LNCAP (cell line): Measurements from ENCODE around the gene MET.

Source experiments
- TF ChIP-seq, protein P1 (sequence below): fragments of 450-650 bp; IDR thresholded peaks from 2 replicates; pipeline ENCODE4 v1.5.1; 2017; ENCODE audit warnings: mild to moderate bottlenecking

The MET gene

GRCh38 chr7:116786791-116787443 lies 114.9 kb downstream of the MET start:
- TF ChIP-seq, protein P1, sequence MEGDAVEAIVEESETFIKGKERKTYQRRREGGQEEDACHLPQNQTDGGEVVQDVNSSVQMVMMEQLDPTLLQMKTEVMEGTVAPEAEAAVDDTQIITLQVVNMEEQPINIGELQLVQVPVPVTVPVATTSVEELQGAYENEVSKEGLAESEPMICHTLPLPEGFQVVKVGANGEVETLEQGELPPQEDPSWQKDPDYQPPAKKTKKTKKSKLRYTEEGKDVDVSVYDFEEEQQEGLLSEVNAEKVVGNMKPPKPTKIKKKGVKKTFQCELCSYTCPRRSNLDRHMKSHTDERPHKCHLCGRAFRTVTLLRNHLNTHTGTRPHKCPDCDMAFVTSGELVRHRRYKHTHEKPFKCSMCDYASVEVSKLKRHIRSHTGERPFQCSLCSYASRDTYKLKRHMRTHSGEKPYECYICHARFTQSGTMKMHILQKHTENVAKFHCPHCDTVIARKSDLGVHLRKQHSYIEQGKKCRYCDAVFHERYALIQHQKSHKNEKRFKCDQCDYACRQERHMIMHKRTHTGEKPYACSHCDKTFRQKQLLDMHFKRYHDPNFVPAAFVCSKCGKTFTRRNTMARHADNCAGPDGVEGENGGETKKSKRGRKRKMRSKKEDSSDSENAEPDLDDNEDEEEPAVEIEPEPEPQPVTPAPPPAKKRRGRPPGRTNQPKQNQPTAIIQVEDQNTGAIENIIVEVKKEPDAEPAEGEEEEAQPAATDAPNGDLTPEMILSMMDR, result no peak; the same call in 1 of the 2 replicates

DNA sequence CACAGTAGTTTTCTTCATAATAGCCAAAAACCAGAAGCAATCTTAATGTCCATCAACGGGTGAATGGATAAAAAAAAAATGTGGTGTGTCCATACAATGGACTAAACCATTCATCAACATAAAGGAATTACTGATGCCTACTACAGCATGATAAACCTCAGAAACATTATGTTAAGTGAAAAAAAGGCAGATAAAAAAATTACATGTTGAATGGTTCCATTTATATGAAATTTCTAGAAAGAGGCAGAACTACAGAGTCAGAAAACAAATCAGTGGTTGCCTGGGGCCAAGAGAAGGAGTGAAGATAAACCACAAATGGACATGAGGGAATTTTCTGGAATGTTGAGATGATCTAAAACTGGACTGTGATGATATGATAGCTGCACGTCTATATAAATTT lies 115.9 kb downstream of the MET start:
- TF ChIP-seq, protein P1, result no peak

- TF ChIP-seq, protein P1, result no peak
These were observed 116.7 kb downstream of the MET start for GRCh38 chr7:116788572-116789197.

DNA sequence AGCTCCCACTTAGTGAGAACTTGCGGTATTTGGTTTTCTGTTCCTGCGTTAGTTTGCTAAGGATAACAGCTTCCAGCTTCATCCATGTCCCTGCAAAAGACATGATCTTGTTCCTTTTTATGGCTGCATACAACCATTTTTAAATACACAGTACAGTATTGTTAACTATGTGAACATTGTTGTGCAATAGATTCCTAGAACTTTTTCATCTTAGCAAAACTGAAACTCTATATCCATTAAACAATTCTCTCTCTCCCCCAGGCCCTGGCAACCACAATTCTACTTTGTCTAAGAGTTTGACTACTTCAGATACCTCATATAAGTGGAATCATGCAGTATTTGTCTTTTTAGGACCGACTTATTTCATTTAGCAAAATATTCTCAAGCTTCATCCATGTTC lies 118.0 kb downstream of the MET start:
- TF ChIP-seq, protein P1, result no peak

DNA sequence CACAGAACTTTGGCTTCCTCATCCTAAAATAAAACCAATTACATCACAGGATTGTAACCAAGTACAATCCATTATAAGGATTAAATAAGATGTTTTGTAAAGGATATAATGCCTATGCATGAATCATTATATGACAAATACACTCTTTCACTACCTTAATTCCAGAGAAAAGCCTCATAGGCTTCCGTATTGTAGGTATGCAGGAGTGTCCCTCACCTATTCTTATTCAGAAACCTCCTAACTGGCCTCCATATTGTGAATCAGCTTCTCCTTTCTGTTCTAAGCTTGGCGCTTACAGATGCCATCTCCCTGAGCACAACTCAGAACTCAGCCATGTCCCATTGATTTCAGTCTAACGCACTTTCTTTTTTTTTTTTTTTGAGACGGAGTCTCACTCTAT lies 120.8 kb downstream of the MET start:
- TF ChIP-seq, protein P1, result no peak

DNA sequence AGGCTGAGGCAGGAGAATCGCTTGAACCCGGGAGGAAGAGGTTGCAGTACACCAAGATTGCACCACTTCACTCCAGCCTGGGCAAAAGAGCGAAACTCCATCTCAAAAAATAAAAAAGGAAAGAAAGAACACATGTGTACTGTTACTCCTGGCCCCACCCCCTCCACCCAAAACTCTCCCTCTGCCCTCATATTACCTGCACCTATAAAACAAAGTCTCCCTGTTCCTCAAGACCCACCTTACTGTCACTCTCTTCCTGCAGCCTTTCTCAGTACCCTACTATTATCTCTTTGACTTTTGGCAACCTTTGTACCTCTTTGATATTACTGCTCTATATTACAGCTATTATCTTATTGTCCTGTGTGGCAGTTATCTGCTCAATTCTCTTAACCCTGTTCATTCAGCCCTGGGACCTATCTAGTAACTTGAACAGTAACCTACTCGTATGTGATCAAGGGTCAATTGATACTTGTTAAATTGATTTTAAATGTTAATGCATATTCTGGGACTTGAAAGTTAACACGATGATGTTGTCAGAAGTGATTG lies 121.9 kb downstream of the MET start:
- TF ChIP-seq, protein P1, result no peak

DNA sequence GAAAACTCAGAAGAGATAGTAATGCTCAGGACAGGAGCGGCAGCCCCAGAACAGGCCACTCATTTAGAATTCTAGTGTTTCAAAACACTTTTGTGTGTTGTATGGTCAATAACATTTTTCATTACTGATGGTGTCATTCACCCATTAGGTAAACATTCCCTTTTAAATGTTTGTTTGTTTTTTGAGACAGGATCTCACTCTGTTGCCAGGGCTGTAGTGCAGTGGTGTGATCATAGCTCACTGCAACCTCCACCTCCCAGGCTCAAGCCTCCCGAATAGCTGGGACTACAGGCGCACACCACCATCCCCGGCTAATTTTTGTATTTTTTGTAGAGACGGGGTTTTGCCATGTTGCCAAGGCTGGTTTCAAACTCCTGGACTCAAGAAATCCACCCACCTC lies 124.5 kb downstream of the MET start:
- TF ChIP-seq, protein P1, result no peak
